RWPE2 (cell line): ENCODE measurements around the gene SH3RF1.

ENCODE experiments used
- ATAC-seq: fragments of 200-7000 bp; cut with Tn5 transposase; 3 replicates; pipeline ENCODE4 v1.9.1; 2021; ENCODE audit warnings: low read depth
- DNase-seq: peaks from one replicate; pipeline ENCODE4 v3.0.0-alpha.2; 2020; ENCODE audit warnings: low spot score
- H3K27ac ChIP-seq: fragments of 450-650 bp; 2 replicates; pipeline ENCODE4 v1.5.1; 2017; ENCODE audit warnings: mild to moderate bottlenecking; ENCODE audit not compliant: poor library complexity, severe bottlenecking
- H3K27me3 ChIP-seq: fragments of 250-450 bp; sonication (Bioruptor Pico); 2 replicates; pipeline ENCODE4 v1.5.1; 2021; ENCODE audit warnings: mild to moderate bottlenecking, moderate library complexity; ENCODE audit not compliant: insufficient read depth, poor library complexity, severe bottlenecking
- H3K36me3 ChIP-seq: fragments of 250-450 bp; sonication (Bioruptor Pico); 2 replicates; pipeline ENCODE4 v1.5.1; 2020; ENCODE audit warnings: low read depth, mild to moderate bottlenecking, moderate library complexity
- H3K4me1 ChIP-seq: fragments of 250-450 bp; sonication (Bioruptor Pico); 2 replicates; pipeline ENCODE4 v1.5.1; 2021; ENCODE audit warnings: mild to moderate bottlenecking, moderate library complexity; ENCODE audit not compliant: insufficient read depth, poor library complexity, severe bottlenecking
- H3K4me3 ChIP-seq: fragments of 250-450 bp; sonication (Bioruptor Pico); 2 replicates; pipeline ENCODE4 v1.5.1; 2021; ENCODE audit warnings: mild to moderate bottlenecking, moderate library complexity; ENCODE audit not compliant: severe bottlenecking
- H3K9me3 ChIP-seq: fragments of 250-450 bp; sonication (Bioruptor Pico); 2 replicates; pipeline ENCODE4 v1.5.1; 2021; ENCODE audit warnings: mild to moderate bottlenecking, moderate library complexity; ENCODE audit not compliant: severe bottlenecking
- TF ChIP-seq, protein P1 (sequence below): fragments of 450-650 bp; IDR thresholded peaks from one replicate; pipeline ENCODE4 v1.5.1; 2017; ENCODE audit warnings: mild to moderate bottlenecking, moderate library complexity; ENCODE audit not compliant: poor library complexity, severe bottlenecking

Gene SH3RF1

DNA sequence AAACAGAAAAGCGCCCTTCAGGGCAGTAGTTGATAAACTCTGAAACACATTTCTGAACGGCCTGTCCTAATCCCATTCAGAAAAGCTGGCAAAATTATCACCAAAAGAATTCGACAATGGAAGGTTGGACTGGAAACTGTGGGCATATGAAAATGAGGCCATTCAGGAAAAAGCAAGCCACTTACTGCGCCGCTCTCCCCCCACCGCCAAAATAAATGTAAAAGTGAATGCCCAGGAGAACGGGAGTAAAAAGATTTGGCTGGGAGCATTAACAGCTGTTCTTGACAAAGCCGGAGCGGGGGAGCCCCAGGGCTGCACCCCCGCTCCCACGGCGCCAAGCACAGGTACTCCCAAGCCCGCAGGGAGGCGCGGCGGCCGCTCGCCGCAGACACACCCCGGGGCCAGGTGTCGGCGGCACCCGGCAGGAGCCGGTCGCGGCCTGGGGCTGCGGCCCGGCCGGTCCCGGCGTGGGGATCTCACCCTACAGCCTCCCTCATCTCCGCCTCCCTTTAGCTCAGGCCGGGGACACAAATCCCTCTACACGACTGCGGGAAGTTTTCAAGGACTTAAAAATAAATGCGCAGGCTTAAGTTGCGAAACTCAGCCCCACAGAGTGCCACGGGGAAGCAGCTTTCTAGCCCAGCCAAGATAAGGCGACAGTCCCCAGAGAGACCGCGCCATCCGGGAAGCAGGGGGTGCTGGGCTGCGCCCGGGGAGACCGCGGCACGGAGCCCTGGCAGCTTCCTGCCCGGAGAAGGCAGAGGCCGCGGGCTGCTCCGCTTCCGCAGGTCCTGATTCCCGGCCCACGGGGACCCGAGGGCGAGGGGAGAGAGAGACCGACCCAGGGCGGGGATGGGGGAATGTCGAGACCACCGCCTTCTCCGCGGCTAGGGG, 593 bp downstream of the SH3RF1 start:
- Histone ChIP-seq H3K27me3 (no peaks in the 10 kb centered on the region), H3K36me3 (peaks cover 34% of the 10 kb centered on the region), H3K4me3 (peak overlapping the region; percentile 55), H3K27ac (peak overlapping the region; percentile 66), H3K9me3 (no peaks in the 10 kb centered on the region), H3K4me1 (peaks cover 39% of the 10 kb centered on the region)
- TF ChIP-seq, protein P1, sequence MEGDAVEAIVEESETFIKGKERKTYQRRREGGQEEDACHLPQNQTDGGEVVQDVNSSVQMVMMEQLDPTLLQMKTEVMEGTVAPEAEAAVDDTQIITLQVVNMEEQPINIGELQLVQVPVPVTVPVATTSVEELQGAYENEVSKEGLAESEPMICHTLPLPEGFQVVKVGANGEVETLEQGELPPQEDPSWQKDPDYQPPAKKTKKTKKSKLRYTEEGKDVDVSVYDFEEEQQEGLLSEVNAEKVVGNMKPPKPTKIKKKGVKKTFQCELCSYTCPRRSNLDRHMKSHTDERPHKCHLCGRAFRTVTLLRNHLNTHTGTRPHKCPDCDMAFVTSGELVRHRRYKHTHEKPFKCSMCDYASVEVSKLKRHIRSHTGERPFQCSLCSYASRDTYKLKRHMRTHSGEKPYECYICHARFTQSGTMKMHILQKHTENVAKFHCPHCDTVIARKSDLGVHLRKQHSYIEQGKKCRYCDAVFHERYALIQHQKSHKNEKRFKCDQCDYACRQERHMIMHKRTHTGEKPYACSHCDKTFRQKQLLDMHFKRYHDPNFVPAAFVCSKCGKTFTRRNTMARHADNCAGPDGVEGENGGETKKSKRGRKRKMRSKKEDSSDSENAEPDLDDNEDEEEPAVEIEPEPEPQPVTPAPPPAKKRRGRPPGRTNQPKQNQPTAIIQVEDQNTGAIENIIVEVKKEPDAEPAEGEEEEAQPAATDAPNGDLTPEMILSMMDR: no peak
- ATAC-seq (peak; percentile 44), DNase-seq (peak; percentile 68)

DNA sequence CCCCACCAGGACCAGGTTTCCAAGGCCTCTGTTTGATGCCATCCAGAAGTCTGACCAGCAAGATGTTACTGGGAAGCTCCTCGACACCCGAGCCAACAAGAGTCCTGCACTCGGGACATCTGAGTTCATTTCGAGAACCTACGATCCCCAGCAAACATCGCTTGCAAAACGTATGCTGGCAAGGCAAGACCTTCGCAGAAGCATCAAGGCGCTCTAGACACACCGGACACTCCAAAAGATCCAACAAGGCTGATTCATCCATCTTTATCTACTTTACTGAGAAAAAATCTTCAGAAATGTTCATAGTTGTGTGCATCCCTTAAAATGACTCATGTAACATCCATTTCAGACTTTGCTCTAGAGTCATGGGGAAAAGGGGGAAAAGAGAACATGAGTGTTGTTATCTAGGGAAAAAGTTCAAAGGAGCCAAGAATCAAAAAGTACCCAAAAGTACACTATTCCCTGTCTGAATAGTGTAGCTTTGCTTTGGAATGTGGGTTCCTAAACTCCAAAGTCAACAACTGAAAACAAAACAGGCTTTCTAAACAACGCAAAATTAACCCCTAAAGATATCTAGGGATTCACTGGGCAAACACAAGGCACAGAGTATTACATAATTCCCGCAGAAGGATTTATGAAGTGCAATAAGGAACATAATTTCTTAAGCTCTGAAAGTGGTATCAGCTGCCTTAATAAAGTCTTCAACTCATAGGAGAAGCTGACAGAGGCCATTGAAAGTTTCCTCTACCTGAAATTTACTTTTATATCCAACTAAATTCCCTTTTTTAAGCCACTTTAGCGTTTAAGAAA, 1.6 kb downstream of the SH3RF1 start:
- DNase-seq: no peak
- Histone ChIP-seq H3K9me3 (no peaks in the 10 kb centered on the region), H3K36me3 (peaks cover 44% of the 10 kb centered on the region), H3K4me1 (peaks cover 39% of the 10 kb centered on the region), H3K27me3 (no peaks in the 10 kb centered on the region), H3K4me3 (peak overlapping the region; percentile 55), H3K27ac (peak overlapping the region; percentile 66)
- ATAC-seq: peak; percentile 38
- TF ChIP-seq, protein P1: no peak

DNA sequence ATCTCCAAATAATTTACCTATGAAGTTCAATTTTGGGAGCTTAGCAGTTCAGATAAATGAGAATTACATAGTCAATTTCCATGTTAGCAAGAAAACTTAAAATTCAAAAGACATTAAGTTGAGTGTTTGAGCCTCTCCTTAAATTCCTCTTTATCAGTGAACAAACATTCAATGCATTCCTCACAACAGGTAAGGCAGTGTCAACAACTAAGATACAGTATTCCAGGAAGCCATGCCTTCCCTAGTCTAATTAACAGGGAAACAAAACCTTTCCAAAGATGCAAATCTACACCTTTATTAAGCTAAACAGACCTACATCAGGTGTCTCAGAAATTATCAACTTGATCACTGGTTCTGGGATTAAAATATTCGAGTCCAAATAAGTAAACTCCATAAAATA, 3.7 kb downstream of the SH3RF1 start:
- no peaks in the 10 kb centered on the region for H3K27me3 ChIP-seq
- no peaks in the 10 kb centered on the region for H3K9me3 ChIP-seq
- peaks cover 34% of the 10 kb centered on the region for H3K4me1 ChIP-seq
- H3K36me3 ChIP-seq: peaks cover 54% of the 10 kb centered on the region
- H3K4me3 ChIP-seq: no peak overlapping the region
- TF ChIP-seq, protein P1: no peak
- ATAC-seq (no peak), DNase-seq (no peak)
- H3K27ac ChIP-seq: peak overlapping the region; percentile 66

DNA sequence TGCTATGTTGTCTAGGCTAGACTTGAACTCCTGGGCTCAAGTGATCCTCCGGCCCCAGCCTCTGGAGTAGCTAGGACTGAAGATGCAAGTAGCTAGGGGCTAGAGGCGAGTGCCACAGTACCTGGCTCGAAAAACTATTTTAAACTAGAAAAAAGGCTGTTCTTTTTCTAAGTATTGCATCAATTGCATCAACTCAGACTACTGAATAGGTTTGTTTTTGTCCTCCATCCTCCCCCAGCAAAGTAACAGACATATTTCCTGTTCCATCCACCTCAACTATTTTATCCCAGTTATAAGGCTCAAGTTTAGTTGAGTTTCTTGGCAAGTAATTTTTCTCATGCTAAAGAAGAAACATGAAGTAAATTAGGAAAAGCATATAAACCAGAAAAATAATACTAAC, 4.1 kb downstream of the SH3RF1 start:
- Histone ChIP-seq H3K36me3 (peaks cover 56% of the 10 kb centered on the region), H3K4me1 (peaks cover 30% of the 10 kb centered on the region), H3K4me3 (no peak overlapping the region), H3K27me3 (no peaks in the 10 kb centered on the region), H3K9me3 (no peaks in the 10 kb centered on the region), H3K27ac (peak overlapping the region; percentile 66)
- no peak for DNase-seq
- TF ChIP-seq, protein P1: no peak
- ATAC-seq: no peak
